Measurements from ENCODE around the gene PLEKHA6.

- TF ChIP-seq REST (IDR thresholded peaks at IDR 0.05; ENCODE audit: borderline replicate concordance) (no peak), CTCF (IDR thresholded peaks at IDR 0.05; ENCODE audit: poor library complexity, severe bottlenecking) (no peak), TAF1 (IDR thresholded peaks at IDR 0.05; ENCODE audit: low read depth) (no peak), EP300 (conservative IDR thresholded peaks at IDR 0.05; ENCODE audit: poor library complexity, severe bottlenecking) (no peak), POLR2AphosphoS5 (IDR thresholded peaks at IDR 0.05) (no peak), SMC3 (conservative IDR thresholded peaks at IDR 0.05; ENCODE audit: poor library complexity) (no peak), EZH2 (IDR thresholded peaks at IDR 0.05; ENCODE audit: borderline replicate concordance, insufficient read depth, low read length, poor library complexity, severe bottlenecking) (no peak)
Measured at GRCh38 chr1:204284929-204285328, 74.8 kb downstream of the PLEKHA6 start.

Measured in neural cell (in vitro differentiated cells).